Upper lobe of left lung (tissue), 6 donors: Measurements from ENCODE around the gene ARF6. TPM values are rescaled to one million over a fixed set of nuclear protein-coding genes. Genes with fewer than 3 reads are reported as not detected.

Experiments used
- ATAC-seq, 2 donors: fragments of 200-7000 bp; cut with Tn5 transposase; one replicate each; pipeline ENCODE4 v1.9.1; 2022; ENCODE audit warnings: mild to moderate bottlenecking in 2 of 2, moderate library complexity in 2 of 2; ENCODE audit not compliant: low FRiP score in 2 of 2
- DNase-seq, 2 donors: peaks; one replicate each; pipeline ENCODE4 v3.0.0-alpha.2; 2019 to 2020
- H3K27ac ChIP-seq, 4 donors: fragments of 200-600 bp; sonication (generic); one replicate each; pipeline ENCODE4 v1.5.1; 2016 to 2019
- H3K27me3 ChIP-seq, 4 donors: fragments of 200-600 bp; sonication (generic); one replicate each; pipeline ENCODE4 v1.5.1; 2017 to 2019
- H3K36me3 ChIP-seq, 4 donors: fragments of 200-600 bp; sonication (generic); one replicate each; pipeline ENCODE4 v1.5.1; 2016 to 2019
- H3K4me1 ChIP-seq, 4 donors: fragments of 200-600 bp; sonication (generic); one replicate each; pipeline ENCODE4 v1.5.1; 2018 to 2019
- H3K4me3 ChIP-seq, 4 donors: fragments of 200-600 bp; sonication (generic); one replicate each; pipeline ENCODE4 v1.5.1; 2017 to 2019; ENCODE audit warnings: mild to moderate bottlenecking in 2 of 4, moderate library complexity in 1 of 4
- H3K9me3 ChIP-seq, 4 donors: fragments of 200-600 bp; sonication (generic); one replicate each; pipeline ENCODE4 v1.5.1; 2018 to 2019
- CTCF ChIP-seq, 6 experiments: fragments of 450-650 bp in 4 of 6; fragments of 200-600 bp in 2 of 6; sonication (generic) in 2 of 6; IDR thresholded peaks; one replicate each; pipeline ENCODE4 v1.5.1; 2016 to 2019; ENCODE audit warnings: antibody characterized with exemption in 6 of 6
- EP300 ChIP-seq, 4 donors: sonication (generic); formaldehyde crosslinking; IDR thresholded peaks; one replicate each; pipeline ENCODE4 v1.5.1; 2017; ENCODE audit warnings: antibody characterized with exemption in 4 of 4, control low read depth in 2 of 4
- POLR2A ChIP-seq, 4 donors: fragments of 450-650 bp; IDR thresholded peaks; one replicate each; pipeline ENCODE4 v1.5.1; 2016 to 2017; ENCODE audit warnings: antibody characterized with exemption in 4 of 4, mild to moderate bottlenecking in 2 of 4
- POLR2AphosphoS5 ChIP-seq, 2 donors: sonication (generic); formaldehyde crosslinking; IDR thresholded peaks; one replicate each; pipeline ENCODE4 v1.5.1; 2017; ENCODE audit warnings: antibody characterized with exemption in 2 of 2
- WGBS, 2 donors: methylation state at CpG; one replicate each; pipeline ENCODE4 v1.1.5; 2017 to 2018; 5-methylcytosine and 5-hydroxymethylcytosine counted together
- total RNA-seq, 6 donors: library from RNA; depleted of rRNA in 4 of 6; stranded (reverse); fragments of >200 nt in 4 of 6; gene quantifications; one replicate each; pipeline versions ENCODE4 v1.1.0 to v1.2.1, GENCODE V29; 2016 to 2021
- donor health status: DM: no; HTN: no; CAD: no; lungs with moderate emphysema.
- donor health status: DM: no; HTN: yes; CAD: no; lungs with severe emphysema.

The ARF6 gene
- total RNA-seq, 6 donors from 2014 or later, result 21.0 to 81.8 (median 61.0) TPM

DNA sequence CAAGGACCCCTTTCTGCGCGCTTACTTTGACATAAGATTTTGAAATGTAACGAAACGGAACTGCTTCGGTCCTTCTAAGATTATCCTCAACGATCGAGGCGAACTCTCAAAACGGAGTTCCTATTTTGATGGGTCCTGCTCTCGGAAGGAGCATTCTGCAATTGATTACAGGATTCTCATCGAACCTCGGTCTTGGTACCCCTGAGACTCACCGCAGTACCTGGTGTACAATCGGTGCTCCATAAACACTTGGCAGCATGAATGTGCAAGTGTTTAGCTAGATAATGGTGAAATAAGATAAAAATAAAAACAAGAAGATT is 39.8 kb upstream of the ARF6 start:
- no peak for DNase-seq
- no peak for TF ChIP-seq CTCF (IDR thresholded peaks at IDR 0.05)
- no peak for TF ChIP-seq EP300 (IDR thresholded peaks at IDR 0.05)
- TF ChIP-seq POLR2A (IDR thresholded peaks at IDR 0.05), result no peak
- no peak for TF ChIP-seq POLR2AphosphoS5 (IDR thresholded peaks at IDR 0.05)
- Histone ChIP-seq H3K9me3 (no peaks in the 10 kb centered on the region), H3K4me3 (peak overlapping the region; percentile 71 to 88 (median 80)), H3K27me3 (no peaks in the 10 kb centered on the region), H3K36me3 (peaks cover 6 to 30% (median 12%) of the 10 kb centered on the region in 4 donors), H3K27ac (peak overlapping the region; percentile 90 to 96 (median 94)), H3K4me1 (peaks cover 15 to 36% (median 21%) of the 10 kb centered on the region in 4 donors)
- WGBS, 2 donors, result 2 to 3% methylated on average over 14 of the region's 14 CpGs
- ATAC-seq, result no peak

- DNase-seq (peak; percentile 85 to 93), ATAC-seq (peak; percentile 88 to 93)
- Histone ChIP-seq H3K36me3 (peaks cover 6 to 23% (median 12%) of the 10 kb centered on the region in 4 donors), H3K27ac (peak overlapping the region in 2 of 4 donors; percentile 91 to 96), H3K4me3 (peak overlapping the region in 3 of 4 donors; percentile 71 to 88 (median 75)), H3K27me3 (no peaks in the 10 kb centered on the region), H3K9me3 (no peaks in the 10 kb centered on the region), H3K4me1 (peaks cover 15 to 36% (median 21%) of the 10 kb centered on the region in 4 donors)
- TF ChIP-seq POLR2A (IDR thresholded peaks at IDR 0.05) (no peak), CTCF (IDR thresholded peaks at IDR 0.05) (peak; percentile 61 to 91 (median 82)), POLR2AphosphoS5 (IDR thresholded peaks at IDR 0.05) (no peak)
- WGBS, 2 donors, result 16 to 35% methylated on average over 7 to 25 of the region's 27 CpGs
Measured at GRCh38 chr14:49853572-49854375, 39.1 kb upstream of the ARF6 start.

DNA sequence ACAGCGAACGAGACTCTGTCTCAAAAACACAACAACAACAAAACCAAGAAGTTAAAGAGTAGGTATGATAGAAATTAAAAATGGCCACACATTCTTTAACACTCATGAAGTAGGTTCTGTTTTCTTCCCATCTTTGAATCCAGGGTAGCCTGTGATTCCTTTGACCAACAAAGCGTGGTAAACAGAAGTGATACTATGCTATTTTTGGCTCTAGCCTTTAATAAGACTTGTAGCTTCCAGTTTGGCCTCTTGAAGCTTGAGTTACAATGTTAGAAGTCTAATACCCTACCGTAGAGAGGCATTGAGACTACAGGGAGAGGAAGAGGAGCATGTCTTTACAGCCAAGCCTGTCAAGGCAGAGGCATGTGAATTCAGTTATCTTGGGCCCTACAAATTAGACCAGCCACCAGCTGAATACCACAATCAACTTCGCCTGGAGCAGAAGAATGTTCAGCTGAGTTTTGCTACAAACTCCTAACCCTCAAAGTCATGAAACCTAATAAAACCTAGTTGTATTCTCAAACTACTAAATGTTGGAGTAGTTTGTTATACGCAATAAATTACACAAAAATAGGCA is 35.4 kb upstream of the ARF6 start:
- H3K27ac ChIP-seq, result no peak overlapping the region
- H3K4me3 ChIP-seq, result no peak overlapping the region
- no peaks in the 10 kb centered on the region for H3K27me3 ChIP-seq
- DNase-seq, result no peak
- no peaks in the 10 kb centered on the region for H3K36me3 ChIP-seq
- H3K9me3 ChIP-seq, result no peaks in the 10 kb centered on the region
- WGBS, 2 donors, result 82% methylated on average over 6 of the region's 6 CpGs
- TF ChIP-seq POLR2AphosphoS5 (IDR thresholded peaks at IDR 0.05) (no peak), POLR2A (IDR thresholded peaks at IDR 0.05) (no peak), CTCF (IDR thresholded peaks at IDR 0.05) (no peak), EP300 (IDR thresholded peaks at IDR 0.05) (no peak)
- peaks cover 0 to 22% (median 8%) of the 10 kb centered on the region in 4 donors for H3K4me1 ChIP-seq
- no peak for ATAC-seq

DNA sequence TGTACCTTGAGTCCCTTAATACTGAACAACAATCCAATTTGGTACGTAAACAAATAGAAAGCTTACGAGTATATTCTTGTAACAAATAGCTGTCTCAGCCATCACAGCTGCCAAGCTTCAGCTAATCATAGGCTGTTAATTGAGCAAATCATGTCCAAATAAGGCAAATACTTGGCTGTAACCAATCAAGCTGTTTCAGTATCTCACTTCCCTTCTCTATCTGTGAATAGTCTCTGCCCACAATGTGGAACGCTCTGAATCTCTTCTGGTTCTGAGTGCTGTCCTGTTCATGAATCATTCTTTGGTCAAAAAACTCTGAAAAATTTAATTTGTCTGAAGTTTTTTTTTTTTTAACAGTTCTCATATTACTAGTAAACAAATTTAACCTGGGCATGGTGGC is 34.5 kb upstream of the ARF6 start:
- Histone ChIP-seq H3K36me3 (no peaks in the 10 kb centered on the region), H3K4me3 (no peak overlapping the region), H3K9me3 (no peaks in the 10 kb centered on the region), H3K27ac (no peak overlapping the region), H3K27me3 (no peaks in the 10 kb centered on the region), H3K4me1 (peaks cover 1 to 21% (median 5%) of the 10 kb centered on the region in 4 donors)
- ATAC-seq, result no peak
- WGBS, 2 donors, result 88 to 89% methylated on average over 3 of the region's 3 CpGs
- no peak for DNase-seq
- TF ChIP-seq CTCF (IDR thresholded peaks at IDR 0.05), result no peak
- TF ChIP-seq POLR2A (IDR thresholded peaks at IDR 0.05), result no peak
- no peak for TF ChIP-seq EP300 (IDR thresholded peaks at IDR 0.05)
